Activated CD8-positive, alpha-beta T cell treated with anti-CD3 and anti-CD28 coated beads for 36 hours (primary cell): Measurements from ENCODE around the gene RTN4. TPM values are rescaled to one million over a fixed set of nuclear protein-coding genes. Genes with fewer than 3 reads are reported as not detected.

Experiments
- ATAC-seq: fragments of 200-7000 bp; cut with Tn5 transposase; one replicate; pipeline ENCODE4 v1.10.0; 2021; ENCODE audit warnings: mild to moderate bottlenecking, moderate library complexity
- CTCF ChIA-PET: fragments of 350-600 bp; sonication (Branson Sonifier 250); formaldehyde crosslinking; loops from one replicate; lab custom pipeline; 2021; ENCODE audit warnings: antibody characterized with exemption; lab: Charles Lee
- POLR2A ChIA-PET: fragments of 350-600 bp; sonication (Branson Sonifier 250); formaldehyde crosslinking; loops from one replicate; lab custom pipeline; 2021; ENCODE audit warnings: antibody characterized with exemption; lab: Charles Lee
- DNase-seq: peaks from one replicate; pipeline ENCODE4 v3.0.0-alpha.2; 2020
- H3K27ac Mint-ChIP-seq: one replicate; pipeline ENCODE4 v1.8.0; 2021; ENCODE audit warnings: mild to moderate bottlenecking, mixed read lengths
- H3K27me3 Mint-ChIP-seq: one replicate; pipeline ENCODE4 v1.8.0; 2021; ENCODE audit warnings: mixed read lengths
- H3K36me3 Mint-ChIP-seq: one replicate; pipeline ENCODE4 v1.8.0; 2021; ENCODE audit warnings: low read depth, mixed read lengths
- H3K4me1 Mint-ChIP-seq: one replicate; pipeline ENCODE4 v1.8.0; 2021; ENCODE audit warnings: low read depth, mixed read lengths
- H3K4me3 Mint-ChIP-seq: one replicate; pipeline ENCODE4 v1.8.0; 2021; ENCODE audit warnings: mild to moderate bottlenecking, moderate library complexity, mixed read lengths
- H3K9me3 Mint-ChIP-seq: one replicate; pipeline ENCODE4 v1.8.0; 2021; ENCODE audit warnings: mixed read lengths
- CTCF ChIP-seq: fragments of 200-600 bp; IDR thresholded peaks from one replicate; pipeline ENCODE4 v1.8.0; 2022; ENCODE audit warnings: antibody characterized with exemption, mild to moderate bottlenecking
- intact Hi-C: fragments of 100-400 bp; cut with micrococcal nuclease; formaldehyde crosslinking; loops from one replicate; pipeline ENCODE4 v1.10.0; 2022
- total RNA-seq, 2 experiments: library from RNA; stranded (reverse); gene quantifications; one replicate each; pipeline ENCODE4 v1.2.3, GENCODE V29; 2021

Gene RTN4
- total RNA-seq, 2 experiments from 2014 or later = 81.5 to 85.0 TPM

GRCh38 chr2:55027226-55027625 lies 23.0 kb downstream of the RTN4 start:
- Mint-ChIP-seq H3K4me1 (peaks cover 20% of the 10 kb centered on the region), H3K36me3 (peaks cover 3% of the 10 kb centered on the region), H3K27me3 (no peaks in the 10 kb centered on the region), H3K27ac (no peak overlapping the region), H3K4me3 (no peak overlapping the region), H3K9me3 (peaks cover 4% of the 10 kb centered on the region)
- ATAC-seq (no peak), DNase-seq (no peak)
- ChIA-PET POLR2A (interaction anchor here (0.9 to 1.1 kb wide), 2 partner anchors 10 to 78 kb away, joined by 3 read pairs; no protein-coding TSS in a partner anchor), CTCF (interaction anchor here (0.9 to 3.3 kb wide), 5 partner anchors 9 to 141 kb away, joined by 3 to 13 read pairs (median 5); partner anchors contain the start of gene RTN4)
- no peak for TF ChIP-seq CTCF
- intact Hi-C loops = no loop called here

GRCh38 chr2:55026202-55026601 lies 24.0 kb downstream of the RTN4 start:
- DNase-seq = no peak
- Mint-ChIP-seq H3K27ac (no peak overlapping the region), H3K36me3 (peaks cover 3% of the 10 kb centered on the region), H3K27me3 (no peaks in the 10 kb centered on the region), H3K4me1 (peaks cover 14% of the 10 kb centered on the region), H3K4me3 (no peak overlapping the region), H3K9me3 (peaks cover 4% of the 10 kb centered on the region)
- CTCF ChIA-PET = interaction anchor here (0.8 to 2.7 kb wide), 4 partner anchors 8 to 142 kb away, joined by 3 to 13 read pairs (median 8); partner anchors contain the start of gene RTN4
- no peak for ATAC-seq
- POLR2A ChIA-PET = no interaction called here
- intact Hi-C loops = no loop called here
- no peak for TF ChIP-seq CTCF

GRCh38 chr2:55025627-55026026 lies 24.6 kb downstream of the RTN4 start:
- H3K27me3 Mint-ChIP-seq = no peaks in the 10 kb centered on the region
- no peak for TF ChIP-seq CTCF
- DNase-seq = no peak
- ATAC-seq = no peak
- intact Hi-C loops = no loop called here
- peaks cover 5% of the 10 kb centered on the region for H3K36me3 Mint-ChIP-seq
- H3K9me3 Mint-ChIP-seq = peaks cover 4% of the 10 kb centered on the region
- ChIA-PET CTCF (interaction anchor here (0.8 to 2.7 kb wide), 4 partner anchors 9 to 143 kb away, joined by 3 to 13 read pairs (median 8); partner anchors contain the start of gene RTN4), POLR2A (interaction anchor here (1.0 kb wide), 1 partner anchor 8 kb away, joined by 4 read pairs; no protein-coding TSS in a partner anchor)
- H3K4me1 Mint-ChIP-seq = peaks cover 11% of the 10 kb centered on the region
- H3K27ac Mint-ChIP-seq = no peak overlapping the region
- H3K4me3 Mint-ChIP-seq = no peak overlapping the region

- no peak overlapping the region for H3K4me3 Mint-ChIP-seq
- no peak for TF ChIP-seq CTCF
- H3K27me3 Mint-ChIP-seq = no peaks in the 10 kb centered on the region
- H3K27ac Mint-ChIP-seq = no peak overlapping the region
- ChIA-PET CTCF (interaction anchor here (0.7 to 2.7 kb wide), 5 partner anchors 10 to 143 kb away, joined by 3 to 13 read pairs (median 3); partner anchors contain the start of gene RTN4), POLR2A (interaction anchor here (0.6 to 1.0 kb wide), 2 partner anchors 9 to 117 kb away, joined by 3 to 4 read pairs; no protein-coding TSS in a partner anchor)
- H3K4me1 Mint-ChIP-seq = peaks cover 12% of the 10 kb centered on the region
- peaks cover 5% of the 10 kb centered on the region for H3K9me3 Mint-ChIP-seq
- ATAC-seq (no peak), DNase-seq (no peak)
- peaks cover 10% of the 10 kb centered on the region for H3K36me3 Mint-ChIP-seq
- intact Hi-C loops = no loop called here
Measured at GRCh38 chr2:55025082-55025481, 25.2 kb downstream of the RTN4 start.

GRCh38 chr2:55022476-55022875 lies 27.8 kb downstream of the RTN4 start:
- Mint-ChIP-seq H3K9me3 (peaks cover 2% of the 10 kb centered on the region), H3K27me3 (no peaks in the 10 kb centered on the region), H3K4me3 (no peak overlapping the region), H3K27ac (no peak overlapping the region), H3K4me1 (peaks cover 6% of the 10 kb centered on the region), H3K36me3 (peaks cover 19% of the 10 kb centered on the region)
- intact Hi-C loops = no loop called here
- ChIA-PET POLR2A (no interaction called here), CTCF (interaction anchor here (3.2 kb wide), 1 partner anchor 146 kb away, joined by 10 read pairs; no protein-coding TSS in a partner anchor)
- TF ChIP-seq CTCF = no peak
- DNase-seq (no peak), ATAC-seq (no peak)
